MCF 10A (cell line): ENCODE data around the gene HSD17B2. TPM values are rescaled to one million over a fixed set of nuclear protein-coding genes. Genes with fewer than 3 reads are reported as not detected.
"Not testable (repeated sequence)": the region's sequence is repeated elsewhere in the genome, so short reads cannot be mapped to it uniquely, and the experiment has no call there.

Experiments
- BruUV-seq: library from RNA; stranded (reverse); fragments of 400-500 nt; replicated peaks from 2 replicates; lab custom pipeline; 2021; lab: Mats Ljungman, UMichigan
- CTCF ChIA-PET: fragments of 300-600 bp; sonication (Branson Sonifier 250); formaldehyde crosslinking; extraction: SDS; loops from one replicate; lab custom pipeline; 2021; ENCODE audit warnings: antibody characterized with exemption, inconsistent platforms; lab: Yijun Ruan, JAX
- POLR2A ChIA-PET: fragments of 300-600, 350-650 bp; sonication (Branson Sonifier 250); formaldehyde crosslinking; extraction: SDS; loops from one replicate; lab custom pipeline; 2020; ENCODE audit warnings: antibody characterized with exemption, inconsistent platforms; lab: Yijun Ruan, JAX
- DNase-seq: peaks from one replicate; pipeline ENCODE4 v3.0.0-alpha.2; 2018; ENCODE audit not compliant: unreplicated experiment
- H3K27ac Mint-ChIP-seq: one replicate; pipeline ENCODE4 v1.8.0; 2022; ENCODE audit warnings: mild to moderate bottlenecking, low read depth, mixed read lengths; ENCODE audit not compliant: unreplicated experiment
- H3K27me3 Mint-ChIP-seq: one replicate; pipeline ENCODE4 v1.8.0; 2022; ENCODE audit warnings: mixed read lengths; ENCODE audit not compliant: insufficient read depth, unreplicated experiment
- H3K36me3 Mint-ChIP-seq: one replicate; pipeline ENCODE4 v1.8.0; 2022; ENCODE audit warnings: mild to moderate bottlenecking, moderate library complexity, mixed read lengths; ENCODE audit not compliant: insufficient read depth, unreplicated experiment
- H3K4me1 Mint-ChIP-seq: one replicate; pipeline ENCODE4 v1.8.0; 2022; ENCODE audit warnings: mixed read lengths; ENCODE audit not compliant: insufficient read depth, unreplicated experiment
- H3K4me3 Mint-ChIP-seq: one replicate; pipeline ENCODE4 v1.8.0; 2022; ENCODE audit warnings: mild to moderate bottlenecking, moderate library complexity, mixed read lengths; ENCODE audit not compliant: unreplicated experiment
- H3K9me3 Mint-ChIP-seq: one replicate; pipeline ENCODE4 v1.8.0; 2022; ENCODE audit warnings: mixed read lengths; ENCODE audit not compliant: unreplicated experiment
- CTCF ChIP-seq: fragments of 200-600 bp; IDR thresholded peaks from one replicate; pipeline ENCODE4 v1.8.0; 2022; ENCODE audit warnings: antibody characterized with exemption, mild to moderate bottlenecking; ENCODE audit not compliant: unreplicated experiment
- intact Hi-C: fragments of 100-400 bp; cut with micrococcal nuclease; formaldehyde crosslinking; loops from 2 replicates; pipeline ENCODE4 v1.14.1; 2022
- total RNA-seq: library from RNA; stranded (reverse); gene quantifications from 2 replicates; pipeline ENCODE4 v1.2.3, GENCODE V29; 2022

The HSD17B2 gene
- total RNA-seq, 1 experiment from 2014 or later, result 0.93 TPM

DNA sequence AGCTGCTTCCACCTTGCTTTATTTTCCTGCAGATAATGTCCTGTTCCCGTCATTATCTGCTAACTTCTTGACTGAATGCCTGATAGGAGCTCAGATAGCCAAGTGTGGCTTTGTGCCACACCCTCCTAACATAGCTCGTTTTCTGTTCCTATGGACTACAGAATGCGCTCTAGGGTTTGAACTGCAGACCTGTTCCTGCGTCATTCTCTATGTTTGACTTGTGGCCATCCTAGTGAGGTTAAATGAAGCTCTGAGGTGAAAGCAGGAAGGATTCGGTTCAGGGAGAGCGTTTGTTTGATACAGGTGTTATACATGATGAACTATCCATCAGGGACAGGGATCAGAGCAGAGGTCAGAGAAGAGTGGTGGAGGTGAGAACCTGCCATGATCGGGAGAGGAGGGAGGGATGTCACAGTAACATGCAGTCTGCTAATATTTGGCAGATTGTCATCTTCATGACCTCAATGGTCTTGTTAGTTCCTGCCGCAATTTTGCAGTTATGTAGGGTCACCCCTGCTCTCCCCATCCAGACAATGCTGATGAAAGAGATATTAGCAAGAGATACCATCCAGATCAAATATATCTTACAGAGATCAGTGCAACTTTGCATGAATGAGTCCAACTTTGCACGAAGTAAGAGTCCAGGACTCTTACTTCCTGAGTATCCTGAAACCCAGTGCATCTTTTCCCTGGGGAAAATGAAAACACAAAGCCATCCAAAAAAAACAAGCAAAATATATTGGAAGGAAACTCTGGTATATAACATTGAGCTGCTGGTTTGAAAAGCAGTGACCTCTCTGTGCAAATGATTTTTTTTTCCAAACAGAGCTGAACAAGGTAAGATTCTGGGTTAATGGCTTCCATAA, 102.1 kb downstream of the HSD17B2 start:
- Mint-ChIP-seq H3K27me3 (no peaks in the 10 kb centered on the region), H3K4me3 (no peak overlapping the region), H3K27ac (no peak overlapping the region), H3K9me3 (no peaks in the 10 kb centered on the region), H3K4me1 (no peaks in the 10 kb centered on the region), H3K36me3 (peaks cover 6% of the 10 kb centered on the region)
- ChIA-PET CTCF (interaction anchor here (0.6 to 1.5 kb wide), 3 partner anchors 21 to 249 kb away, joined by 3 to 5 read pairs (median 4); no protein-coding TSS in a partner anchor), POLR2A (no interaction called here)
- no TSS peak for BruUV-seq
- no peak for TF ChIP-seq CTCF
- peak; percentile 9 for DNase-seq
- intact Hi-C loops, result no loop called here

DNA sequence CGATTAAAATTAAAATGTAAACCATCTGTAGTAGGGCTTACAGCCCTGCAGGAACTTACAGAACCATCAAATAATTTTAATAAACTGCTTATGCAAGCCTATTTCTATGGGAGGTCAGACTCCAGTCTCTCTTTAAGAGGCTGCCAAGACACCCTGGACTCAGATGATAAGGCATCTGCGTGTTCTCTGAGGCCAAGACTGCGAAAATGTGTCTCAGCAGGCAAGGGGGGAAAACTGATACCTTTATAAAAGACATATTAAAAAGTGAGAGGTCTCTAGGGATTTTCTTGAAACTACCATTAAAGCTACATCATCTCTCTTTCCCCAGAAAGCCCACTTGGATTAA, 102.7 kb downstream of the HSD17B2 start:
- Mint-ChIP-seq H3K4me1 (no peaks in the 10 kb centered on the region), H3K27me3 (no peaks in the 10 kb centered on the region), H3K36me3 (peaks cover 6% of the 10 kb centered on the region), H3K27ac (no peak overlapping the region), H3K4me3 (no peak overlapping the region), H3K9me3 (no peaks in the 10 kb centered on the region)
- intact Hi-C loops, result no loop called here
- DNase-seq, result no peak
- no peak for TF ChIP-seq CTCF
- BruUV-seq, result no TSS peak
- ChIA-PET CTCF (interaction anchor here (1.5 kb wide), 1 partner anchor 26 kb away, joined by 3 read pairs; no protein-coding TSS in a partner anchor), POLR2A (no interaction called here)

GRCh38 chr16:82138478-82139285, 103.6 kb downstream of the HSD17B2 start:
- ChIA-PET POLR2A (no interaction called here), CTCF (interaction anchor here (1.0 kb wide), 1 partner anchor 105 kb away, joined by 3 read pairs; no protein-coding TSS in a partner anchor)
- H3K27me3 Mint-ChIP-seq, result no peaks in the 10 kb centered on the region

DNA sequence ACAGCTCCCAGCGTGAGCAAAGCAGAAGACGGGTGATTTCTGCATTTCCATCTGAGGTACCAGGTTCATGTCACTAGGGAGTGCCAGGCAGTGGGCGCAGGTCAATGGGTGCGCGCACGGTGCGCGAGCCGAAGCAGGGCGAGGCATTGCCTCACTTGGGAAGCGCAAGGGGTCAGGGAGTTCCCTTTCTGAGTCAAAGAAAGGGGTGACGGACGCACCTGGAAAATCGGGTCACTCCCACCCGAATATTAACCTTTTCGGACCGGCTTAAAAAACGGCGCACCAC, 104.2 kb downstream of the HSD17B2 start:
- H3K4me3 Mint-ChIP-seq, H3K9me3 Mint-ChIP-seq, DNase-seq, H3K27me3 Mint-ChIP-seq, intact Hi-C loops, BruUV-seq, H3K4me1 Mint-ChIP-seq, H3K36me3 Mint-ChIP-seq, H3K27ac Mint-ChIP-seq, POLR2A ChIA-PET: not testable (repeated sequence)
- CTCF ChIA-PET, result interaction anchor here (1.0 kb wide), 1 partner anchor 106 kb away, joined by 3 read pairs; no protein-coding TSS in a partner anchor

More at GRCh38 chr16:82138478-82139285, 103.6 kb downstream of the HSD17B2 start:
- intact Hi-C loops, result no loop called here
- no peak overlapping the region for H3K4me3 Mint-ChIP-seq
- no TSS peak for BruUV-seq
- no peak for DNase-seq
- H3K27ac Mint-ChIP-seq, result no peak overlapping the region
- no peaks in the 10 kb centered on the region for H3K9me3 Mint-ChIP-seq
- H3K36me3 Mint-ChIP-seq, result peaks cover 6% of the 10 kb centered on the region
- no peak for TF ChIP-seq CTCF
- no peaks in the 10 kb centered on the region for H3K4me1 Mint-ChIP-seq
